NCI-H510A (cell line): ENCODE data around the gene SFSWAP.
A peak's percentile ranks its signal among the peaks of the same experiment; 100 is the strongest.

Source experiments
- DNase-seq: peaks from one replicate; lab custom pipeline; 2025; lab: John Stamatoyannopoulos, UW

The SFSWAP gene

GRCh38 chr12:131816495-131816894 is 105.6 kb downstream of the SFSWAP start:
- DNase-seq, result no peak

DNA sequence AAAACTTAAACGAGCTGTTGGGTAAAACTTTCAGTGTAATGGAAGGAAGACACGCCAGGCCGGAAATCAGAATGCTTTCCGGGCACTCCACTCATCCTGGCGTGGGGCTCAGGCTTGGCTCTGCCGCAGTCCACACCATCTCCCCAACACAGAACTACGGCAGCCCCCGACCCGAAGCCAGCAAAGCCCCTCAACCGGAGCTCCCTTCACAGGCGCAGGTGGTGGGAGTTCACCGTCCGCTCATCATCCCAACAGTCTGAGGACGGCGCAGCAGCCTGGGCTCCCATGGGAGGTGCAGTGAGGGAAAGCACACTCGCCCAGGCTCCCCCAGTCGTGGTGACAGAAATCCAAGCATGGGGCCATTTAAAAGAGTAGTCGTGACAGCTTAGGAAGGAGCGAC is 106.4 kb downstream of the SFSWAP start:
- DNase-seq, result no peak

DNA sequence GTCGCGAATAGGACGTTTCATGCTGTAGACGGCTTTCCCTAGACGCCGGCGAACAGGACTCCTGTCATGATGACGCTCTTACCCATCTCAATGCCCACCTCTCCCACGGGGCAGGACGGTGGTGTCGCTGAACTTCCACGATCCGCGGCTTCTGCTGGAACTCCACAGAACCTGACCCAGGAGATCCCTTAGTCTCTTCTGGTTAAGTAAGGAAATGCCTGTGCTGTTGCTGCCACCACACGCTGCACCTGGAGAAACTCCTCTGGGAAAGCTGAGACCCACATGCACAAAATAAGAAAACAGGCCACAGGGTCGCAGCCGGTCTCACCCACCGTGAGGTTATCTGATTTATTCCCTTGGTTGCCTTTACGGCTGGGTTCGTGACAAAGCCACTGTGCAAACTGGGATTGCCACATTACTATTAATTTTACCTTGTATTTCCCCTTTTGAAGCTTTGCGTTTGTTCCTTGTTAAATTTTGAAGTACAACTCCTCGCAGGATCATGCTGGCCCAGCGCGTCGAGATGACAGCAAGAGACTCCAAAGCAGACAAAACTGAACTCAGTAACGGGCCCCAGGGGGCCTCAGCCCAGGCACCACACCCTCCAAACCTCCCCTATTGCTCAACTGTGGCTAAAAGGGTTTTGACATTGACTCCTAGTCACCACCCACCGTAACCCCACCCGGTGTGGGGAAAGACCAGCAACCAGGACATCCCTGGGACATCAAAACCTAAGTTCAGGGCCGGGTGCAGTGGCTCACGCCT is 108.1 kb downstream of the SFSWAP start:
- no peak for DNase-seq

GRCh38 chr12:131824450-131824849 is 113.6 kb downstream of the SFSWAP start:
- no peak for DNase-seq

GRCh38 chr12:131825146-131825892 is 114.4 kb downstream of the SFSWAP start:
- no peak for DNase-seq

DNA sequence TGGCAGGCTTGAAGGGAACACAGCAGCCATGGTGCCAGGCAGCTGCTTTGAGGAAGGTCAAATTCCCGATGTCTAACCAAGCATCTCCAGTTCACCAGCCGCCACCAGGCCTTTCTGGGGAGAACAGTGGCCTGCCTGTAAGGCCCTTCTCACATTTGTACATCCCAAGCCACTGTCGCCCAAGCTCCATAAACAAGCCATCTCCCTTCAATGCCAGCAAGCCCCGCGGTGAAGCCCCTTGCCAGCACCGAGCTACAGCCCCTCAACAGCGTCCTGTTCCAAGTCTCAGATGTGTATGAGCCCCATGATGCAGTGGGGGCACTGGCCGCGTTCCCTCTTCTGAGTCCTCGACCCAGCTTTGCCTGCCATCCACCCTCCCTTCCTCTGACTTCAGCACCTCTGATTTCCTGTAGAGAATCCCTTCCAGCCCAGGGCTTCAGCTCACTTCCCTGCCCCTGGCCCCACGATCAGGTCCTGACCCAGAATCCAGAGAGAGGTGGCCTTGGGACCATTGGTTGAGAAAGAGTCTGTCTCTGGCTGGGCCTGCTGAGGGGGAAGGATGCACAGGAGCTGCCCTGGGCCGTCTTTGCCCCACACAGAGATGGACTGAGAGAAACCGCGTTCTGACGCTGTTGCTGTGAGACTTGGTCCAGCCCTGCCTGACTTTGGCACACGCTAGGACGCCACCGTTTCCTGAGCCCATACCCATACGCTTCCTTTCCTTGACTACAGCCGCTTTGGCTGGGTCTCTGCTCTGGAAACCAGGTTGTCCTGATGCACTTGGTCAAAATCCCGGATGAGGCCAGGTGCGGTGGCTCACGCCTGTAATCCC is 115.4 kb downstream of the SFSWAP start:
- DNase-seq, result no peak

DNA sequence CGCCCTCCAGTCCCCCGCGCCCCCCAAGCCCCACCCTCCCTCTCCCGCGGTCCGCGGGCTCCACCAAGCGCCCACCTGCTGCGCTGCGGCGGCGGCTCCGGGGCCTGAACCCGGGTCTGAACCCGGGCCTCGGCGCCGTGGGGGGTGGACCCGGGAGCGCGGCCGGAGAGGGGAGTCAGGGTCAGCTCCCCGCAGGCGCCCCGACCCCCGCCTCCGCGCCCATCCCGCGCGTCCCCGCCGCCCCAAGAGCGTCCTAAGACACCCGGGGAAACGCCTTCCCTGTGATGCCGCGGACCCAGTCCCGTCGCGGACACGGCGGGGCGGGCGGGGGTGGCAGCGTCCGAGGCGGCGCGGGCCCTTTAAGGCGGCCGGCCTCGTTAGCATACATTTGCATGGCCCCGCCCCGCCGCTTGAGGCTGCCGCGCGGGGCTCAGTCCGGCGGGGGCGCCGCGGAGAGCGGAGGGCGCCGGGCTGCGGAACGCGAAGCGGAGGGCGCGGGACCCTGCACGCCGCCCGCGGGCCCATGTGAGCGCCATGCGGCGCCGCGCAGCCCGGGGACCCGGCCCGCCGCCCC is 117.2 kb downstream of the SFSWAP start, which contains the start of gene MMP17:
Gene MMP17 (plus strand): TSS at position 433 of the 574 bp plus-strand sequence. CDS start 102 bp downstream, at position 535.
- no peak for DNase-seq

- no peak for DNase-seq
Measured at GRCh38 chr12:131828671-131829355, 117.9 kb downstream of the SFSWAP start.

- no peak for DNase-seq
Measured at GRCh38 chr12:131829356-131829747, 118.5 kb downstream of the SFSWAP start.

- no peak for DNase-seq
Measured at GRCh38 chr12:131829791-131830334, 119.0 kb downstream of the SFSWAP start.

DNA sequence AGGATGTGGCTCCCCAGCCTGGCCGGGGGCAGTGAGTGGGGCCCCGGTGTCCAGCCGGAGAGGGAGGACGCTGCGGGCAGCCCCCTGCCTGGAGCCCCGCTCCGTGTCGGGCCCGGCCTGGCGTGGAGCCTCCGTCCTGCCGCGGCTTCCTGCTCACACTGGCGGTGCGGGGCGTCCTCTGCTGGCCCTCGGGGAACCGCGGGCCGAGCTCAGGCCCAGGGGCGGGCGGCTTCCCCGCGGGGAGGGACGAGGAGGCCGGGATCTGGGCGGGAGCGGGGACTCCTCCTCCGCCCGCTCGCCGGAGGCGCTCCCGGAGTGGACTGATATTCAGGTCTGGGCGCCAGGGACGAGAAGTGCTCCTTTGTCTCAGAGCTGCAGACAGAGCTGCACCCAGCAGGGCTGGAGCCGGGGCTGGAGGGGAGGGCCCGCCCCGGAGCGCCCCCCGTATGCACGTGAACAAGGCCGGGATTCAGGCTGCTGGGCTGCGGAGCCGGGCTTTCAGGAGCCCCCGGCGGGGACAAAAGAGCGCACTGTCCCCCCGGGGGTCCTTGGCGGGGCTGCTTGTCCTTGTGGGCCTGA is 119.5 kb downstream of the SFSWAP start:
- DNase-seq, result peak; percentile 80

- peak; percentile 50 for DNase-seq
Measured at GRCh38 chr12:131830914-131831571, 120.2 kb downstream of the SFSWAP start.

- peak; percentile 62 for DNase-seq
Measured at GRCh38 chr12:131831635-131832041, 120.7 kb downstream of the SFSWAP start.

DNA sequence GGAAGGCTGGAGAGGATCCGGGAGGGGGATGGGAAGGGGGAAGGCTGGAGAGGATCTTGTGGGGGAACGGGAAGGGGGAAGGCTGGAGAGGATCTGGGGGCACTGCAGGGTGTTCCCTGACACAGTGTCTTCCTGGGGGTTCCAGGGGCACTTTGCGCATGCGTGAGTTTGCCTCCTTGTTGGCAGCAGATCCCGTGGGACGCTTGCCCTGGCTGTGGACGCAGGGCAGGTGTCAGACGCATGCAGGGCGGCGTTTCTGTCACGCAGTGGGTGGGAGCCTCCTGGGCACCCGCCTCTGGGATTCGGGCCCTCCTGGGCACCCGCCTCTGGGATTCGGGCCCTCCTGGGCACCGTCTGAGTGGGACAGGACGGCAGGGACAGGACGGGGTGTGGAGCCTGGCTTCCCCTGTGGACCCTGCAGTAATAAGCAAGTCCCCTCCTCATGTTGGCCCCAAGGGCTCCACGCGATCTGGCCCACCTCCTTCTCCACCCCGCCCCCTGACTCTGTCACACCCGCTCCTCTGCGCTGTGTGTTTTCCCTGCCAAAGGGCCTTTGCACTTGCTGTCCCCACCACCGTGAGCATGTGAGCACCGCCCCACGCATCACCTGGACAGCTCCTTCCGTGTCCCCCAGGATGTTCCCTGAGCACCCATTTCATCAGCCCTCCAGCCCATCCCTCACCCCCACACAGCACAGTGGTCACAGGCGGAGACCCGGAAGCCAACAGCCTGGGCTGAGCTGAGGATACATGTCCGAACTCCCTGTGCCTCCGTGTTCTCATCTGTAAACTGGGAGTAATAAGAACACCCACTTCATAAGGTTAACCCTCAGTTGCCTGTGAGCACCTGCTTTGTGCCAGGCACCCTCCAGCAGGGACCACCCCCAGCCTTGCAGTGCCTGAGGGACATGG is 121.7 kb downstream of the SFSWAP start:
- DNase-seq, result peak; percentile 17

- no peak for DNase-seq
Measured at GRCh38 chr12:131833288-131833895, 122.5 kb downstream of the SFSWAP start.

DNA sequence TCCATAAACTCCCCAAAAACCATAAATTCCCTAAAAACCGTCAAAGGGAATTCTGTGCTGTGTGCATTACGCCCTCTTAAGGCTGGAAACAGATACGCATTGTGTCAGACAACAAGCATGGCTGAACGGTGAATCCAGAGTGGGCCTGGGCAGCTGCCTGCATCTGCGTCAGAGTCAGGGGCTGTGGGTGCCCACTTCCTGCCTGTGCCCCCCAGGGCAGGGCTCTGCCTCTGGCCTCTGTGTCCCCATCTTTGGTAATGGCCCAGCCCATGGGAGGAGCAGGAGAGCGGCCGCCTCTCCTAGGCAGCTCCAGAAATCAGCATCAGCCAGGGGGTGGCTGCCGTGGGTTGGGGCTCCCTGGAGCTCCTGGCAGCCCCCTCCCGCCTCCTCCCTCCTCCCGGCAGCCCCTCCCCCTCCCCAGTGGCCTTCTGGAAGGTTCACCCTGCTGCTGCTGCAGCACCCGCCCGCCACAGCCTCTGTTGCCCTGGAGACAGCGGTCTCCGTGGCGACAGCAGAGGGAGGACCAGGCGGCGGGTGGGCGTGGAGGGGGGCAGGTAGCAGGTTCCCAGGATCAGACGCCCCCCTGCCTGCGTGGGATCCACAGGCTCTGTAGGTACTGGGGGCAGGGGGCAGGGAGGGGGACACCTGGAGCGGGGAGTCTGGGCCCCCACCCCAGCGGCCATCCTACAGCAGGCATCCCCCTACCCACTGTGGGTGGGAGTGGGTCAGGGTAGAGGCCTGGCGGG is 123.2 kb downstream of the SFSWAP start:
- no peak for DNase-seq

GRCh38 chr12:131834798-131835615 is 124.1 kb downstream of the SFSWAP start:
- DNase-seq, result no peak
